GM12878 (cell line): ENCODE data around the gene PCCA. TPM values are rescaled to one million over a fixed set of nuclear protein-coding genes. Genes with fewer than 3 reads are reported as not detected.

Source experiments
- ATAC-seq: fragments of 200-7000 bp; cut with Tn5 transposase; 3 replicates; pipeline ENCODE4 v1.9.1; 2020; ENCODE audit warnings: mild to moderate bottlenecking, moderate library complexity
- BruUV-seq: library from RNA; stranded (reverse); fragments of 400-500 nt; replicated peaks from 2 replicates; lab custom pipeline; 2021; lab: Mats Ljungman, UMichigan
- CTCF ChIA-PET: fragments of 300-600 bp; sonication (Branson Sonifier 250); formaldehyde crosslinking; extraction: SDS; loops from one replicate; lab custom pipeline; 2021; ENCODE audit warnings: inconsistent platforms; lab: Yijun Ruan, JAX
- POLR2A ChIA-PET: fragments of 350-600 bp; formaldehyde crosslinking; extraction: SDS; loops from one replicate; lab custom pipeline; 2021; ENCODE audit warnings: inconsistent platforms; lab: Charles Lee
- RAD21 ChIA-PET: fragments of 300-600 bp; sonication (Branson Sonifier 250); formaldehyde crosslinking; loops from one replicate; lab custom pipeline; 2023; ENCODE audit warnings: antibody characterized with exemption; ENCODE audit not compliant: unreplicated experiment; lab: Charles Lee
- SMC1A ChIA-PET: fragments of 300-600 bp; sonication (Branson Sonifier 250); formaldehyde crosslinking; loops from one replicate; lab custom pipeline; 2023; ENCODE audit not compliant: unreplicated experiment, uncharacterized antibody; lab: Charles Lee
- DNase-seq: peaks from one replicate; pipeline ENCODE4 v3.0.0-alpha.2; 2011; ENCODE audit warnings: low read depth, low spot score
- FAIRE-seq: peaks from 3 replicates; lab custom pipeline; 2011; peaks lifted over from hg19 to GRCh38; lab: Jason Lieb, UNC
- H2AFZ ChIP-seq: 2 replicates; pipeline ENCODE4 v1.6.0; 2011; ENCODE audit warnings: low read depth, low read length, control low read depth; ENCODE audit not compliant: control insufficient read depth
- H3K27ac ChIP-seq: 2 replicates; pipeline ENCODE4 v1.5.1; 2011; ENCODE audit warnings: control low read depth; ENCODE audit not compliant: control insufficient read depth, insufficient read depth
- H3K27me3 ChIP-seq, 2 experiments: replicated peaks in 1 of 2; 2 replicates each; pipeline versions ENCODE4 v1.6.0 to v1.6.1; 2011; ENCODE audit warnings: low read length in 1 of 2; ENCODE audit not compliant: control insufficient read depth in 2 of 2, insufficient read depth in 2 of 2
- H3K36me3 ChIP-seq, 2 experiments: 2 replicates each; pipeline ENCODE4 v1.5.1; 2011; ENCODE audit warnings: low read length in 1 of 2; ENCODE audit not compliant: control insufficient read depth in 2 of 2, insufficient read depth in 2 of 2
- H3K4me1 ChIP-seq: 2 replicates; pipeline ENCODE4 v1.6.1; 2011; ENCODE audit warnings: mild to moderate bottlenecking, low read length, moderate library complexity, mixed read lengths; ENCODE audit not compliant: control insufficient read depth, insufficient read depth
- H3K4me2 ChIP-seq: 2 replicates; pipeline ENCODE4 v1.6.0; 2011; ENCODE audit warnings: control low read depth; ENCODE audit not compliant: control insufficient read depth, insufficient read depth
- H3K4me3 ChIP-seq: fragments of 200-600 bp; sonication (generic); 2 replicates; pipeline ENCODE4 v1.5.1; 2016
- H3K79me2 ChIP-seq: 2 replicates; pipeline ENCODE4 v1.6.0; 2011; ENCODE audit warnings: low read length; ENCODE audit not compliant: control insufficient read depth, insufficient read depth
- H3K9ac ChIP-seq: 2 replicates; pipeline ENCODE4 v1.8.0; 2011; ENCODE audit warnings: low read length, control low read depth, mixed read lengths; ENCODE audit not compliant: control insufficient read depth, insufficient read depth
- H3K9me3 ChIP-seq: replicated peaks from 3 replicates; pipeline ENCODE4 v1.5.1; 2011; ENCODE audit warnings: mild to moderate bottlenecking, low read length; ENCODE audit not compliant: control insufficient read depth, insufficient read depth
- H4K20me1 ChIP-seq: 2 replicates; pipeline ENCODE4 v1.6.0; 2011; ENCODE audit not compliant: control insufficient read depth, insufficient read depth
- BMI1 ChIP-seq: fragments of 450-650 bp; IDR thresholded peaks from 2 replicates; pipeline ENCODE4 v1.6.1; 2016; ENCODE audit warnings: mild to moderate bottlenecking, moderate library complexity, borderline replicate concordance
- NKRF ChIP-seq: fragments of 450-650 bp; conservative IDR thresholded peaks from 2 replicates; pipeline ENCODE4 v1.6.1; 2017; ENCODE audit warnings: mild to moderate bottlenecking, moderate library complexity
- PAX8 ChIP-seq: fragments of 450-650 bp; IDR thresholded peaks from 2 replicates; pipeline ENCODE4 v1.6.1; 2017; ENCODE audit warnings: mild to moderate bottlenecking, moderate library complexity
- STAT3 ChIP-seq: IDR thresholded peaks from 2 replicates; pipeline ENCODE4 v1.6.1; 2011; ENCODE audit warnings: low read depth, low read length, improper control_type of control experiment
- SUZ12 ChIP-seq: fragments of 200-600 bp; sonication (generic); IDR thresholded peaks from one replicate; pipeline ENCODE4 v1.6.1; 2018; ENCODE audit warnings: antibody characterized with exemption, mild to moderate bottlenecking; ENCODE audit not compliant: unreplicated experiment
- TBL1XR1 ChIP-seq: IDR thresholded peaks from 2 replicates; pipeline ENCODE4 v1.6.1; 2012; ENCODE audit warnings: low read depth, low read length, improper control_type of control experiment
- ZNF24 ChIP-seq: fragments of 450-650 bp; IDR thresholded peaks from 2 replicates; pipeline ENCODE4 v1.6.1; 2017; ENCODE audit warnings: antibody characterized with exemption, mild to moderate bottlenecking
- WGBS: methylation state at CpG from one replicate; pipeline ENCODE4 v1.1.6; 2016; ENCODE audit warnings: low lambda C conversion rate; ENCODE audit not compliant: insufficient replicate concordance, insufficient coverage; ENCODE audit errors: missing lambda C conversion rate; 5-methylcytosine and 5-hydroxymethylcytosine counted together
- in situ Hi-C: fragments of 300-500 bp; cut with MboI; formaldehyde crosslinking; loops from 9 replicates; pipeline ENCODE4 v1.14.3; 2018; ENCODE audit warnings: mixed read lengths
- intact Hi-C: fragments of 100-400 bp; cut with micrococcal nuclease; formaldehyde crosslinking; loops from one replicate; pipeline ENCODE4 v1.14.2; 2022; ENCODE audit not compliant: unreplicated experiment
- polyA plus RNA-seq, 11 experiments: library from polyadenylated mRNA; depleted of rRNA in 4 of 11; unstranded in 6 of 11; stranded (reverse) in 5 of 11; fragments of >200 nt; fragmentation: Nextera tagmentation in 4 of 11; fragmentation: Illumina TruSeq in 1 of 11; extraction: Ambion mirVana in 4 of 11; extraction: Trizol in 1 of 11; gene quantifications; 1 replicate in 1 of 11; 2 replicates in 10 of 11; pipeline versions ENCODE4 v1.2.1 to v1.2.3, GENCODE V29; 2011 to 2016; ENCODE audit warnings: inconsistent platforms in 2 of 11, missing spikeins in 2 of 11, low read depth in 1 of 11
- total RNA-seq, 4 experiments: library from RNA; depleted of rRNA in 3 of 4; stranded (reverse); fragments of >200 nt in 3 of 4; fragmentation: Illumina TruSeq in 1 of 4; extraction: Trizol in 1 of 4; gene quantifications; 2 replicates each; pipeline versions ENCODE4 v1.2.1 to v1.2.3, GENCODE V29; 2013 to 2021

Gene PCCA
- total and polyA plus RNA-seq, 10 of the 15 experiments (the other 5 are each of a cell fraction or from before 2014, with no cell fraction given): 5.9 to 18.2 (median 12.4) TPM

DNA sequence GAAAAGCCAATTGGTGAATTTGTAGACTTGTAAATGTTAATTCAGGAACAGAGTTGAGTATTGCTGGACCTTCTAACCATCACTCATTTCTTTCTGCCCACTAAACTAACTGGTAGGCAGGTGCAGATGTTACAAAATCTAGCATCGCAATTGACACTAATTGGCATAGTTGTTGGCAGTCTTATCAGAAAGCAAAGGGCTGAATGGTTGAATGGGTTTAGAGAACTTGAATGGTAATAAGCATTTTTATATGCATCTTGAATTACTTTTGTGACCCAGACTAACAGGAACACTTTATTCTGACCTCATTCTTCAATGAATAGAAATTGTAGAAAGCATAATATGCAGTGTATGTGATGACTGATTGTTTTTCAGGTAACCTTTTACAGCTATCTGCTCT is 310.6 kb downstream of the PCCA start:
- H3K4me2 ChIP-seq: no peak overlapping the region
- no peaks in the 10 kb centered on the region for H3K36me3 ChIP-seq
- H3K4me1 ChIP-seq: peaks cover 5% of the 10 kb centered on the region
- 95% methylated on average over 1 of the region's 1 CpG for WGBS
- no peak overlapping the region for H3K9ac ChIP-seq
- H4K20me1 ChIP-seq: no peaks in the 10 kb centered on the region
- BruUV-seq: no TSS peak
- in situ Hi-C loops: no loop called here
- H2AFZ ChIP-seq: no peak overlapping the region
- no peaks in the 10 kb centered on the region for H3K79me2 ChIP-seq
- CTCF ChIA-PET: no interaction called here
- H3K27ac ChIP-seq: no peak overlapping the region
- RAD21 ChIA-PET: no interaction called here
- intact Hi-C loops: no loop called here
- peaks cover 5% of the 10 kb centered on the region; the same call in 2 of the 3 replicates for H3K9me3 ChIP-seq
- DNase-seq: no peak
- POLR2A ChIA-PET: no interaction called here
- no peak overlapping the region for H3K4me3 ChIP-seq
- H3K27me3 ChIP-seq: no peaks in the 10 kb centered on the region
- SMC1A ChIA-PET: no interaction called here
- FAIRE-seq: no peak
- TF ChIP-seq PAX8 (no peak), TBL1XR1 (no peak), ZNF24 (no peak), NKRF (no peak), BMI1 (no peak), STAT3 (no peak), SUZ12 (no peak)
- no peak for ATAC-seq
